Activated CD4-positive, alpha-beta T cell treated with anti-CD3 and anti-CD28 coated beads for 36 hours (primary cell): ENCODE measurements around the gene MPLKIP. TPM values are rescaled to one million over a fixed set of nuclear protein-coding genes. Genes with fewer than 3 reads are reported as not detected.
"Not testable (repeated sequence)": the region's sequence is repeated elsewhere in the genome, so short reads cannot be mapped to it uniquely, and the experiment has no call there.

Source experiments
- ATAC-seq: fragments of 200-7000 bp; cut with Tn5 transposase; one replicate; pipeline ENCODE4 v1.10.0; 2021; ENCODE audit warnings: mild to moderate bottlenecking, moderate library complexity
- CTCF ChIA-PET: fragments of 350-600 bp; sonication (Branson Sonifier 250); formaldehyde crosslinking; loops from one replicate; lab custom pipeline; 2021; ENCODE audit warnings: antibody characterized with exemption; lab: Charles Lee
- POLR2A ChIA-PET: fragments of 350-600 bp; sonication (Branson Sonifier 250); formaldehyde crosslinking; loops from one replicate; lab custom pipeline; 2021; ENCODE audit warnings: antibody characterized with exemption, inconsistent platforms; lab: Charles Lee
- DNase-seq: peaks from one replicate; pipeline ENCODE4 v3.0.0-alpha.2; 2020
- H3K27ac Mint-ChIP-seq: one replicate; pipeline ENCODE4 v1.8.0; 2021; ENCODE audit warnings: mixed read lengths
- H3K27me3 Mint-ChIP-seq: one replicate; pipeline ENCODE4 v1.8.0; 2021; ENCODE audit warnings: mixed read lengths
- H3K36me3 Mint-ChIP-seq: one replicate; pipeline ENCODE4 v1.8.0; 2021; ENCODE audit warnings: low read depth, mixed read lengths
- H3K4me1 Mint-ChIP-seq: one replicate; pipeline ENCODE4 v1.8.0; 2021; ENCODE audit warnings: mixed read lengths
- H3K4me3 Mint-ChIP-seq: one replicate; pipeline ENCODE4 v1.8.0; 2021; ENCODE audit warnings: mild to moderate bottlenecking, moderate library complexity, mixed read lengths
- H3K9me3 Mint-ChIP-seq: one replicate; pipeline ENCODE4 v1.8.0; 2021; ENCODE audit warnings: low read depth, mixed read lengths
- intact Hi-C, 2 experiments: fragments of 100-400 bp; cut with DNase I in 1 of 2; cut with micrococcal nuclease in 1 of 2; formaldehyde crosslinking; loops; one replicate each; pipeline versions ENCODE4 v1.14.2 to v1.15.1; 2022 to 2024; cut with DNase I, micrococcal nuclease
- total RNA-seq, 2 experiments: library from RNA; stranded (reverse); gene quantifications; one replicate each; pipeline ENCODE4 v1.2.3, GENCODE V29; 2021

The MPLKIP gene
- total RNA-seq, 2 experiments from 2014 or later, result 28.5 to 35.2 TPM

- CTCF ChIA-PET, result no interaction called here
- POLR2A ChIA-PET, result no interaction called here
Measured at GRCh38 chr7:40122940-40123254, 11.5 kb downstream of the MPLKIP start.

GRCh38 chr7:40122100-40122939 is 12.1 kb downstream of the MPLKIP start:
- CTCF ChIA-PET, POLR2A ChIA-PET, intact Hi-C loops: not testable (repeated sequence)

More at GRCh38 chr7:40122940-40123254, 11.5 kb downstream of the MPLKIP start:
- ATAC-seq (no peak), DNase-seq (no peak)
- Mint-ChIP-seq H3K27ac (no peak overlapping the region), H3K4me1 (peaks cover 2% of the 10 kb centered on the region), H3K27me3 (no peaks in the 10 kb centered on the region), H3K36me3 (peaks cover 7% of the 10 kb centered on the region), H3K4me3 (no peak overlapping the region), H3K9me3 (no peaks in the 10 kb centered on the region)
- intact Hi-C loops, result no loop called here

GRCh38 chr7:40120020-40120419 is 14.4 kb downstream of the MPLKIP start:
- no peak for ATAC-seq
- H3K27ac Mint-ChIP-seq, result no peak overlapping the region
- no peaks in the 10 kb centered on the region for H3K9me3 Mint-ChIP-seq
- intact Hi-C loops, result no loop called here
- peaks cover 4% of the 10 kb centered on the region for H3K36me3 Mint-ChIP-seq
- no peaks in the 10 kb centered on the region for H3K4me1 Mint-ChIP-seq
- POLR2A ChIA-PET, result no interaction called here
- H3K4me3 Mint-ChIP-seq, result no peak overlapping the region
- CTCF ChIA-PET, result interaction anchor here (1.5 kb wide), 1 partner anchor 69 kb away, joined by 3 read pairs; no protein-coding TSS in a partner anchor
- no peak for DNase-seq
- no peaks in the 10 kb centered on the region for H3K27me3 Mint-ChIP-seq

More at GRCh38 chr7:40122100-40122939, 12.1 kb downstream of the MPLKIP start:
- not testable (repeated sequence) for H3K36me3 Mint-ChIP-seq, H3K4me1 Mint-ChIP-seq, DNase-seq, H3K27me3 Mint-ChIP-seq, H3K9me3 Mint-ChIP-seq, H3K27ac Mint-ChIP-seq, ATAC-seq, H3K4me3 Mint-ChIP-seq

- DNase-seq, H3K4me1 Mint-ChIP-seq, H3K4me3 Mint-ChIP-seq, H3K9me3 Mint-ChIP-seq, H3K27me3 Mint-ChIP-seq, H3K36me3 Mint-ChIP-seq, CTCF ChIA-PET, H3K27ac Mint-ChIP-seq, ATAC-seq, POLR2A ChIA-PET, intact Hi-C loops: not testable (repeated sequence)
Measured at GRCh38 chr7:40118201-40118600, 16.2 kb downstream of the MPLKIP start.

GRCh38 chr7:40117199-40117598 is 17.2 kb downstream of the MPLKIP start:
- not testable (repeated sequence) for ATAC-seq

GRCh38 chr7:40115936-40116335 is 18.5 kb downstream of the MPLKIP start:
- intact Hi-C loops, result no loop called here
- no peaks in the 10 kb centered on the region for H3K4me1 Mint-ChIP-seq
- POLR2A ChIA-PET, result no interaction called here
- DNase-seq (no peak), ATAC-seq (no peak)
- H3K9me3 Mint-ChIP-seq, result no peaks in the 10 kb centered on the region
- H3K36me3 Mint-ChIP-seq, result peaks cover 7% of the 10 kb centered on the region
- CTCF ChIA-PET, result no interaction called here
- H3K27me3 Mint-ChIP-seq, result no peaks in the 10 kb centered on the region
- H3K27ac Mint-ChIP-seq, result no peak overlapping the region
- H3K4me3 Mint-ChIP-seq, result no peak overlapping the region

More at GRCh38 chr7:40117199-40117598, 17.2 kb downstream of the MPLKIP start:
- H3K4me3 Mint-ChIP-seq, intact Hi-C loops, DNase-seq, H3K27me3 Mint-ChIP-seq, H3K4me1 Mint-ChIP-seq, H3K27ac Mint-ChIP-seq, H3K36me3 Mint-ChIP-seq, CTCF ChIA-PET, H3K9me3 Mint-ChIP-seq: not testable (repeated sequence)
- POLR2A ChIA-PET, result interaction anchor here (0.7 kb wide), 1 partner anchor 25 kb away, joined by 4 read pairs; no protein-coding TSS in a partner anchor

- no peak for DNase-seq
- Mint-ChIP-seq H3K4me3 (no peak overlapping the region), H3K27me3 (no peaks in the 10 kb centered on the region), H3K36me3 (peaks cover 1% of the 10 kb centered on the region), H3K4me1 (no peaks in the 10 kb centered on the region), H3K9me3 (no peaks in the 10 kb centered on the region), H3K27ac (no peak overlapping the region)
- CTCF ChIA-PET, result no interaction called here
- intact Hi-C loops, result no loop called here
- ATAC-seq, result no peak
- POLR2A ChIA-PET, result no interaction called here
Measured at GRCh38 chr7:40105879-40106473, 28.4 kb downstream of the MPLKIP start.

GRCh38 chr7:40102897-40103296 is 31.5 kb downstream of the MPLKIP start:
- H3K9me3 Mint-ChIP-seq, result no peaks in the 10 kb centered on the region
- H3K27ac Mint-ChIP-seq, result no peak overlapping the region
- CTCF ChIA-PET, result no interaction called here
- H3K4me3 Mint-ChIP-seq, result no peak overlapping the region
- no peaks in the 10 kb centered on the region for H3K36me3 Mint-ChIP-seq
- POLR2A ChIA-PET, result no interaction called here
- intact Hi-C loops, result no loop called here
- H3K4me1 Mint-ChIP-seq, result no peaks in the 10 kb centered on the region
- no peaks in the 10 kb centered on the region for H3K27me3 Mint-ChIP-seq
- ATAC-seq (no peak), DNase-seq (no peak)

- H3K27me3 Mint-ChIP-seq, result no peaks in the 10 kb centered on the region
- H3K9me3 Mint-ChIP-seq, result no peaks in the 10 kb centered on the region
- no peak for DNase-seq
- H3K4me1 Mint-ChIP-seq, result peaks cover under 1% of the 10 kb centered on the region
- POLR2A ChIA-PET, result no interaction called here
- ATAC-seq, result no peak
- intact Hi-C loops, result no loop called here
- no peak overlapping the region for H3K27ac Mint-ChIP-seq
- no peak overlapping the region for H3K4me3 Mint-ChIP-seq
- H3K36me3 Mint-ChIP-seq, result no peaks in the 10 kb centered on the region
- CTCF ChIA-PET, result interaction anchor here (0.8 to 1.0 kb wide), 2 partner anchors 10 to 48 kb away, joined by 3 read pairs; no protein-coding TSS in a partner anchor
Measured at GRCh38 chr7:40101201-40101600, 33.2 kb downstream of the MPLKIP start.

- intact Hi-C loops, result no loop called here
- Mint-ChIP-seq H3K27ac (no peak overlapping the region), H3K36me3 (peaks cover 6% of the 10 kb centered on the region), H3K4me1 (peaks cover 6% of the 10 kb centered on the region), H3K27me3 (no peaks in the 10 kb centered on the region), H3K9me3 (no peaks in the 10 kb centered on the region), H3K4me3 (no peak overlapping the region)
- ATAC-seq, result no peak
- ChIA-PET POLR2A (no interaction called here), CTCF (no interaction called here)
- no peak for DNase-seq
Measured at GRCh38 chr7:40099837-40100236, 34.6 kb downstream of the MPLKIP start.

- no peaks in the 10 kb centered on the region for H3K9me3 Mint-ChIP-seq
- ChIA-PET POLR2A (interaction anchor here (0.7 kb wide), 1 partner anchor 289 kb away, joined by 4 read pairs; no protein-coding TSS in a partner anchor), CTCF (interaction anchor here (0.6 to 1.4 kb wide), 3 partner anchors 34 to 567 kb away, joined by 3 read pairs; no protein-coding TSS in a partner anchor)
- H3K4me3 Mint-ChIP-seq, result no peak overlapping the region
- DNase-seq (no peak), ATAC-seq (no peak)
- H3K27me3 Mint-ChIP-seq, result no peaks in the 10 kb centered on the region
- intact Hi-C loops, result no loop called here
- no peak overlapping the region for H3K27ac Mint-ChIP-seq
- peaks cover 10% of the 10 kb centered on the region for H3K36me3 Mint-ChIP-seq
- peaks cover 6% of the 10 kb centered on the region for H3K4me1 Mint-ChIP-seq
Measured at GRCh38 chr7:40098810-40099209, 35.6 kb downstream of the MPLKIP start.
